ENCODE measurements around the gene ANKRD17.

DNA sequence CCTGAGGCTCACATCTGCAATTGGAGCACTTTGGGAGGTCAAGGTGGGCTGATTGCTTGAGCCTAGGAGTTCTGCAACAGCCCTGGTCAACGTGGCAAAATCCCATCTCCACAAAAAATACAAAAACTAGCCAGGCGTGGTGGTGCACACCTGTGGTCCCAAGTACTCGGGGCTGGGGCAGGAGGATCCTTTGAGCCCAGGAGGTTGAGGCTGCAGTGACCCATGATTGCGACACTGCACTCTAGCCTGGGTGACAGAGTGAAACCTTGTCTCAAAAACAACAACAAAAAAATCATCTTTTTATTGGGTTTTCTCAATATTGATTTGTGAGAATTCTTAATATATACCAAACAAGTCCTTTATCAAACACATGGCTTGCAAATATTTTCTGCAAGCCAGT is 64.9 kb downstream of the ANKRD17 start:
- TF ChIP-seq CTCF (IDR thresholded peaks at IDR 0.05) (no peak), POLR2A (IDR thresholded peaks at IDR 0.05) (no peak), EP300 (IDR thresholded peaks at IDR 0.05; ENCODE audit: low read depth) (no peak), POLR2AphosphoS5 (IDR thresholded peaks at IDR 0.05) (no peak)

Measured in transverse colon (tissue), 4 donors.